Measurements from ENCODE around the gene IFT122.
A peak's percentile ranks its signal among the peaks of the same experiment; 100 is the strongest.

- TF ChIP-seq CTCF (IDR thresholded peaks at IDR 0.05) (no peak), POLR2A (IDR thresholded peaks at IDR 0.05) (no peak), POLR2AphosphoS5 (IDR thresholded peaks at IDR 0.05) (peak in 1 of 3 donors; percentile 68), EP300 (IDR thresholded peaks at IDR 0.05) (no peak)
Observed at GRCh38 chr3:129469026-129469425, 29.0 kb downstream of the IFT122 start.
